ENCODE measurements around the gene RNF186.
"Not testable (repeated sequence)": the region's sequence is repeated elsewhere in the genome, so short reads cannot be mapped to it uniquely, and the experiment has no call there.

Gene RNF186

DNA sequence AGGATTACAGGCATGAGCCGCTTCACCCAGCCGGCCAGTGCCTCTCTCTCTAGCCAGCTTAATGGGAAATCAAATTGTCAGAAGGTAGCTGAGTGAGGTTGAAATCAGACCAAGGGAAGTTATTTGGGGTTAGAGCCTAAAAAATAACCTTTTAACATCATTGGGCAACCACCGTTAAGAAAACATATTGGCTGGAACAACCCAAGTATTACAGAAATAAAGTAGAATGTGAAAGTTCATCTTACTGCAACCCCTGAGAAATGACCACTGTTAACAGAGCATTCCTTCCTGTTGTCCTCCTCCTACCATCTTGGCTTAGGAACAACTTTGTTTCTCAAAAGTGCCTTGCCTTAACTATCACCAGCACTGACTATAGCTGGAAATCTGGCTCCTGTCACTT, 3.2 kb upstream of the RNF186 start:
- H3K79me2 ChIP-seq: no peaks in the 10 kb centered on the region
- no peaks in the 10 kb centered on the region for H3K36me3 ChIP-seq (ENCODE audit: control insufficient read depth, insufficient read depth, low read length)
- no peaks in the 10 kb centered on the region for H3K4me1 ChIP-seq
- no peak overlapping the region for H3K27ac ChIP-seq
- no peak overlapping the region for H3K4me3 ChIP-seq (ENCODE audit: low read depth, low read length)
- no peaks in the 10 kb centered on the region for H3K27me3 ChIP-seq (ENCODE audit: control insufficient read depth, insufficient read depth, low read length)
- H3K4me2 ChIP-seq (ENCODE audit: low read length): no peak overlapping the region
- H2AFZ ChIP-seq: no peak overlapping the region
- H3K9ac ChIP-seq: no peak overlapping the region
- no peaks in the 10 kb centered on the region for H3K9me3 ChIP-seq (ENCODE audit: control insufficient read depth, low read length)
- TF ChIP-seq CTCF (IDR thresholded peaks at IDR 0.05): no peak

GRCh38 chr1:19817160-19817559, 2.1 kb upstream of the RNF186 start:
- H2AFZ ChIP-seq: no peak overlapping the region
- no peaks in the 10 kb centered on the region for H3K4me1 ChIP-seq
- no peaks in the 10 kb centered on the region for H3K9me3 ChIP-seq (ENCODE audit: control insufficient read depth, low read length)
- H3K27me3 ChIP-seq (ENCODE audit: control insufficient read depth, insufficient read depth, low read length): no peaks in the 10 kb centered on the region
- no peaks in the 10 kb centered on the region for H3K79me2 ChIP-seq
- no peak overlapping the region for H3K4me3 ChIP-seq (ENCODE audit: low read depth, low read length)
- H3K27ac ChIP-seq: no peak overlapping the region
- no peak for TF ChIP-seq CTCF (IDR thresholded peaks at IDR 0.05)
- H3K9ac ChIP-seq: no peak overlapping the region
- no peak overlapping the region for H3K4me2 ChIP-seq (ENCODE audit: low read length)
- no peaks in the 10 kb centered on the region for H3K36me3 ChIP-seq (ENCODE audit: control insufficient read depth, insufficient read depth, low read length)

- not testable (repeated sequence) for H2AFZ ChIP-seq; H3K4me1 ChIP-seq; H3K36me3 ChIP-seq (ENCODE audit: control insufficient read depth, insufficient read depth, low read length); H3K4me3 ChIP-seq (ENCODE audit: low read depth, low read length); H3K4me2 ChIP-seq (ENCODE audit: low read length); H3K79me2 ChIP-seq; H3K9me3 ChIP-seq (ENCODE audit: control insufficient read depth, low read length); H3K27ac ChIP-seq; H3K27me3 ChIP-seq (ENCODE audit: control insufficient read depth, insufficient read depth, low read length); H3K9ac ChIP-seq
These were observed 1.6 kb upstream of the RNF186 start for GRCh38 chr1:19816737-19817086.

DNA sequence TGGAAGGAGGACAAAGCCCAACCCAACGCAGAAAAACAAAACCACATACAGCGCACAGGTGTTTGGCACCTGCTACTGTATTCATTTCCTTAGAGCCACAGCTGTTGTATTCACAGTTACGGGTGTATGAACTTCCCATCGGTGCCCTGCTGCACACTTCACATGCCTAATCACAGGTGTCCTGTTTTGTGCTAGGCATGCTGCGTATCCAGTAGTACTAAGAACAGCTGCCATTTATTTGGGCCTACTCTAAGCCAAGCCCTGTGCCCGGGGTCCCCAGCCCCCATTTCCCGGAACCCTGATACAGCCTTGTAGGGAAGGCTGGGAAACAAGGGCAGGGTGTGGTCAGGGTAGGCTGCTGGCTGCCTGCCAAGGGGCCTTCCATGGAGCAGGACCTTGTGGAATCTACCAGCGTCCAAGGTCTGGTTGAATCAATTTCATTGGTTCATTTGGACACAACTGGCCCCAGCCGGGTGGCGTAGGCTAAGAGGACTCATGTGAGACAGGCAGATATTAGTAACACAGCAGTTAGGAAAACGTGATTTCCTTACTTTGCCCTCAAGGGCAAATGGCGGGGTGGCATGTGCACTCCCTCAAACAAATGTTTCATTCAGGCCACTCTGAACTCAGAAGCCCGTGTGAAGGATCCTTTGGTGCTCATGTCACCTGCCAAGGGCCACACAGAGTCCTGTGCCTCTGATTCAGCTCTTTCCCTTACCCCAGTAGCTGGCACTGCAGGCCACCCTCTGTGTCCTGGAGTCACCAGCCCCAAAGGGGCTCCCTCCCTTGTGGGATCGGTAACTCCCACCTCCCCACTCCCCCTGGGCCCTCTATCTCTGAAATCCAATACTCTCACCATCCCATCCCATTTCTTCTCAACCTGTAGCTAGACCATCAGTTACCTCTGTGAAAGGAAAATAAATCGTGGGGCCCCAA, 986 bp upstream of the RNF186 start:
- no peaks in the 10 kb centered on the region for H3K27me3 ChIP-seq (ENCODE audit: control insufficient read depth, insufficient read depth, low read length)
- H3K9ac ChIP-seq: no peak overlapping the region
- H3K4me2 ChIP-seq (ENCODE audit: low read length): no peak overlapping the region
- H3K4me1 ChIP-seq: no peaks in the 10 kb centered on the region
- no peaks in the 10 kb centered on the region for H3K79me2 ChIP-seq
- no peak overlapping the region for H3K27ac ChIP-seq
- no peak overlapping the region for H3K4me3 ChIP-seq (ENCODE audit: low read depth, low read length)
- H3K36me3 ChIP-seq (ENCODE audit: control insufficient read depth, insufficient read depth, low read length): no peaks in the 10 kb centered on the region
- TF ChIP-seq CTCF (IDR thresholded peaks at IDR 0.05): no peak
- H2AFZ ChIP-seq: no peak overlapping the region
- no peaks in the 10 kb centered on the region for H3K9me3 ChIP-seq (ENCODE audit: control insufficient read depth, low read length)

GRCh38 chr1:19814244-19814661, 830 bp downstream of the RNF186 start:
- no peaks in the 10 kb centered on the region for H3K36me3 ChIP-seq (ENCODE audit: control insufficient read depth, insufficient read depth, low read length)
- H3K27ac ChIP-seq: no peak overlapping the region

More at GRCh38 chr1:19814244-19814661, 830 bp downstream of the RNF186 start:
- no peak for TF ChIP-seq CTCF (IDR thresholded peaks at IDR 0.05)
- Histone ChIP-seq H3K4me3 (ENCODE audit: low read depth, low read length) (no peak overlapping the region), H3K4me1 (no peaks in the 10 kb centered on the region), H2AFZ (no peak overlapping the region), H3K79me2 (no peaks in the 10 kb centered on the region), H3K27me3 (ENCODE audit: control insufficient read depth, insufficient read depth, low read length) (no peaks in the 10 kb centered on the region), H3K9me3 (ENCODE audit: control insufficient read depth, low read length) (no peaks in the 10 kb centered on the region), H3K4me2 (ENCODE audit: low read length) (no peak overlapping the region), H3K9ac (no peak overlapping the region)

Measured in parathyroid adenoma (tissue), 2 donors.